ENCODE measurements around the gene SYNDIG1L. TPM values are rescaled to one million over a fixed set of nuclear protein-coding genes. Genes with fewer than 3 reads are reported as not detected.

SYNDIG1L gene
- total and polyA plus RNA-seq, 2 of the 8 experiments (the other 6 are each of a cell fraction or from before 2014, with no cell fraction given) = 3.0 to 3.2 TPM

DNA sequence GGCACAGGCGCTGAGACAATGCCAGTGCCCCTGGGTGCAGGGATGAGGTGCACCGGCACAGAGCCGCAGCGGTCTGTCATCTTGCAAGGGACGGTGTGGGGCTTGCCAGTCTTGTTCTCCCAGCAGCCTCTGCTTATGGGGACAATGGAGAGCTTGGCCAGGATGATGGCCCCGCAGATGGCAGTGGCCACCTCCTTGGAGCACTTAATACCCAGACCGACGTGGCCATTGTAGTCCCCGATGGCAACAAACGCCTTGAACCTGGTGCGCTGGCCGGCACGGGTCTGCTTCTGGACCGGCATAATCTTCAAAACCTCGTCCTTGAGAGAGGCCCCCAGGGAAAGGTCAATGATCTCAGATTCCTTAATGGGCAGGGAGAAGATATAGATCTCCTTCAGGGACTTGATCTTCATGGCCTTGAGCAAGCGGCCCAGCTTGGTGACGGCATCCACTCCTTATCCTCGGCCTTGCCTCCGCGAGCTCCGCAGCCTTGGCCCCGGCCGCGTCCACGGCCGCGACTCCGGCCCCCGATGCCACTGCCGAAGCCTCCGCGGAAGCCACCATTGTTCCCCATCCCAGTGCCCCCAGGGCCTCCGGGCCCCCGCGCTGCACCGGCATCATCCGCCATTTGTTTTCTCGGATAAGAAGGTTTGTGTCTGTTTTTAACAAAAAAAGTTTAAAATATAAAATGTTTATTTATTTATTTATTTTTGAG is 47.9 kb downstream of the SYNDIG1L start:
- Histone ChIP-seq H2AFZ (ENCODE audit: low read length) (no peak overlapping the region), H2BK5ac (ENCODE audit: low read depth, low read length) (no peak overlapping the region), H3K4ac (replicated peaks; ENCODE audit: insufficient read length, low read depth, low read length) (no peak overlapping the region), H3K23me2 (ENCODE audit: low read depth, low read length) (no peaks in the 10 kb centered on the region; the same call in 1 of the 2 replicates), H3K4me1 (replicated peaks in 1 of 4; ENCODE audit: control insufficient read depth in 3 of 4, insufficient read depth in 4 of 4, low read length in 3 of 4) (no peaks in the 10 kb centered on the region), H3K9me3 (ENCODE audit: insufficient read depth in 2 of 2, low read depth in 1 of 2, low read length in 1 of 2) (no peaks in the 10 kb centered on the region), H3K56ac (replicated peaks; ENCODE audit: insufficient read length, low read depth, low read length) (no peak overlapping the region), H3K79me1 (ENCODE audit: low read depth, low read length) (no peaks in the 10 kb centered on the region), H2BK120ac (replicated peaks; ENCODE audit: low read depth, low read length) (no peak overlapping the region), H3K9ac (replicated peaks in 1 of 4; ENCODE audit: extremely low read depth in 1 of 4, low read depth in 3 of 4, low read length in 3 of 4) (no peak overlapping the region), H4K8ac (ENCODE audit: extremely low read depth, insufficient read depth, low read length) (no peak overlapping the region), H3K18ac (ENCODE audit: extremely low read depth, low read length) (no peak overlapping the region), H3K14ac (ENCODE audit: insufficient read length) (no peak overlapping the region), H2AK5ac (ENCODE audit: low read depth, low read length) (no peak overlapping the region), H3K36me3 (ENCODE audit: control insufficient read depth in 2 of 4, insufficient read depth in 4 of 4, low read length in 3 of 4) (no peaks in the 10 kb centered on the region), H4K20me1 (replicated peaks in 1 of 2; ENCODE audit: control insufficient read depth in 1 of 2, insufficient read depth in 2 of 2, low read length in 2 of 2) (no peaks in the 10 kb centered on the region), H2BK15ac (ENCODE audit: low read length) (no peak overlapping the region), H2BK12ac (ENCODE audit: low read depth, low read length) (no peak overlapping the region), H4K5ac (ENCODE audit: insufficient read length, low read depth, low read length) (no peak overlapping the region), H3K27ac (ENCODE audit: low read depth, low read length) (no peak overlapping the region), H4K91ac (replicated peaks; ENCODE audit: insufficient read length, low read length) (no peak overlapping the region), H3K23ac (ENCODE audit: insufficient read length) (no peak overlapping the region), H3K4me2 (ENCODE audit: insufficient read depth in 1 of 2, low read depth in 2 of 2, low read length in 2 of 2) (no peak overlapping the region), H3K27me3 (replicated peaks in 1 of 4; ENCODE audit: control insufficient read depth in 3 of 4, extremely low read depth in 1 of 4, insufficient read depth in 3 of 4, low read length in 3 of 4) (no peaks in the 10 kb centered on the region), H2BK20ac (ENCODE audit: low read length) (no peak overlapping the region), H3K79me2 (ENCODE audit: control insufficient read depth in 1 of 2, insufficient read depth in 2 of 2, low read length in 2 of 2) (no peaks in the 10 kb centered on the region), H3K4me3 (ENCODE audit: extremely low read depth in 1 of 4, insufficient read depth in 2 of 4, low read depth in 3 of 4, low read length in 4 of 4) (no peak overlapping the region)
- TF ChIP-seq CTCF (IDR thresholded peaks at IDR 0.05; ENCODE audit: control extremely low read depth in 1 of 3, insufficient read depth in 1 of 3, low read depth in 1 of 3, low read length in 3 of 3) (no peak), GABPA (IDR thresholded peaks at IDR 0.05; ENCODE audit: borderline replicate concordance, insufficient read depth, low read length) (no peak), NRF1 (IDR thresholded peaks at IDR 0.05; ENCODE audit: low read depth, low read length) (no peak), SP4 (IDR thresholded peaks at IDR 0.05; ENCODE audit: low read length) (no peak), RXRA (IDR thresholded peaks at IDR 0.05; ENCODE audit: insufficient read depth, low read depth, low read length) (no peak), SIN3A (conservative IDR thresholded peaks at IDR 0.05 in 1 of 2, IDR thresholded peaks at IDR 0.05 in 1 of 2; ENCODE audit: low read depth in 1 of 2, low read length in 2 of 2) (no peak), POLR2A (IDR thresholded peaks at IDR 0.05; ENCODE audit: control extremely low read depth in 1 of 2, low read depth in 2 of 2, low read length in 2 of 2) (no peak), GTF2F1 (IDR thresholded peaks at IDR 0.05; ENCODE audit: borderline replicate concordance, low read depth, low read length) (no peak), RNF2 (IDR thresholded peaks at IDR 0.05; ENCODE audit: borderline replicate concordance, low read depth, low read length, missing control alignments, poor library complexity, severe bottlenecking) (no peak), TEAD4 (IDR thresholded peaks at IDR 0.05; ENCODE audit: low read depth, low read length) (no peak)
- ChIA-PET CTCF (ENCODE audit: partially characterized antibody) (interaction anchor here (0.7 to 1.1 kb wide), 2 partner anchors 14 to 31 kb away, joined by 3 read pairs; no protein-coding TSS in a partner anchor), POLR2A (ENCODE audit: partially characterized antibody) (no interaction called here)
- DNase-seq (ENCODE audit: low read depth in 1 of 2, low spot score in 2 of 2) (no peak), FAIRE-seq (no peak)
- WGBS, 2 experiments (ENCODE audit: extremely low coverage in 1 of 2, insufficient coverage in 1 of 2, insufficient read length in 1 of 2, insufficient replicate concordance in 2 of 2, low coverage in 1 of 2, low lambda C conversion rate in 2 of 2, missing lambda C conversion rate in 1 of 2) = 97% methylated on average over 32 of the region's 38 CpGs; no CpG with 5 or more reads in 1 of the 2 experiments

Data from H1 (cell line).